Stimulated activated CD4-positive, alpha-beta T cell treated with anti-CD3 and anti-CD28 coated beads, Interleukin-12 subunit alpha, Interleukin-12 subunit beta, amount 100 ng/mL, for 48 hours (primary cell): Measurements from ENCODE around the gene ZMYND10.

Source experiments
- DNase-seq, 3 donors: peaks; one replicate each; pipeline ENCODE4 v3.0.0-alpha.2; 2020; ENCODE audit warnings: low read depth in 2 of 3, low spot score in 1 of 3

Gene ZMYND10

DNA sequence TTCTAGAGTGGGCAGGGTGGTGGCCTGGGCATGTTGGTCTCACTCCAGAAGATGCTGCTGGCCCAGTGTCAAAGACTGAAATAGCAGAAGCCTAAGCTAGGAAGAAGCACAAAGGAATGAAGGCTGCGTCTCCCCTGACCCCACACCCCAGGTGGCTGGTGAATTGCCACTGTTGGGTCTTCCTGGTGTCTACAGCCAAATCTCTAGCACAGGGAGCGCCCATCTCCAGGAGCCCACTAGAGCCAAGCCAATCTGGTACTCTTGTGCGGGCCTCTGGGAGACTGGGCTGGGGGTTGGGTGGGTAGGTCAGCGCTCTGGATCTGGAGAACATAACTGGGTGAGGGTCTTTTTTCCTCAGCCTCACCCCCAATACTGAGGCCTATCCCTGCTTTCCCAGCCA is 18.4 kb downstream of the ZMYND10 start:
- DNase-seq: no peak

DNA sequence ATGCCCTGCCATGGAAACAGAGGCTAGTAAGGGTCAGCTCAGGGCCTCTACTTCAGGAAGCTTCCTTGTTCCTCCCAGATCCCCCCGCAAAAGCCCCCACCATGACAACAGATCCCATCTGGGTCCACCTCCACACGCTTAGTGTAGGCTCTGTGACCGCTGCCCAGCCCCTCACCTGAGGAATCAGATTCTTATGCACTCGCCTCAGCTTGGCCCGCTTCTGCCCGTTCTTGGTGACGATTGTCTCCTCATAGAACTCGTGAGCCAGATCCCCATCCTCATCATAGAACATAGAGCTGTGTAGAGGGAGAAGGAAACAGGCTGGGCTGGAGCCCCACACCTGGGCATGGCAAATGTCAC is 19.4 kb downstream of the ZMYND10 start:
- DNase-seq: no peak

DNA sequence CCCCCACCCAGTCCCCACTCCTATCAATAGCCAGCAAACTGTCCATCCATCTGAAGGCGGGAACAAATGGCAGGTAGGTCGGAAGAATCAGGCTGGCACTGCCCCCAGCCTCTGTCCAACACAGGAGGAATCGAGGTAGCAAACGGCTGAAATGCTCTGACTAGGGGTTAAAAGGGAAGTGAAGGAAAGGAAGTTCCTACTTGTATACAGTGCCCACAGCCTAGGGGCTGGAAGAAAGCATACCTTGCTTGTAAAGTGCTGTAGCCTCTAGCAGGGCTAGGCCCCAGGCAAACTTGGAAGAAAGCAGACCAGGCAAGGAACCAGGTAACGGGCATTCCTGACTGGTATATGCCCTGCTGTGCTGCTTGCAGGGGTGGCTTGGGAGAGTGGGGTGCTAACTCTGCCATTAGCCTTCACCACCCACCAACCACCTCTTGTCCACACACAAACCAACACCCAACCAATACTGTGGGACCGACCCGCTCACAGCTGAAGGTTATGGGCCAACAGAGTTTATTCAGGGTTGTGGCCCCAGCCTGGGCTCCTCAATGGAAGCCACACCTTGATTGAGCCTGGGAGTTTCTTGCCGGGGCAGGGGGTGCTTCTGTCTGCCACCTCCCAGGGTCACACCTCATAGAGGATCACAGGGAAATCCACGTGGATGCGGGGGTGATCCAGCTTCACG is 19.9 kb downstream of the ZMYND10 start:
- no peak for DNase-seq

DNA sequence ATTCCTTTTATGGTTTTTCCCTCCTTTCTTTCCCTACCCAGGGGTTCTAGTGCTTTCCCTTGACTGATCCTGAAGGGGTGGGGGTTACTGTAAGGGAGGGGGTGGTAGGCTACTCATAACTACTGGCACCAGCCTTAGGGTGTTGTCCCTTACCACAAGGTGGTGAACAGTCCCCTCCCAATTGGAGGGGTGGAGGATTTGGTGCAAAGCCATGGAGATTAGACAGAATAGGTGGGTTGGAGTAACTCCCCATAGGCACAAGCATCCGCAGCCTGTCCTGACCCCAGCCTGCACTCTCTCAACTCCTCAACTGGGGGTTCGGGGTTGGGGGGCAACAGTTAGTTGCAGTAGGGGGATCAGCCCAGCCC is 20.4 kb downstream of the ZMYND10 start:
- no peak for DNase-seq

DNA sequence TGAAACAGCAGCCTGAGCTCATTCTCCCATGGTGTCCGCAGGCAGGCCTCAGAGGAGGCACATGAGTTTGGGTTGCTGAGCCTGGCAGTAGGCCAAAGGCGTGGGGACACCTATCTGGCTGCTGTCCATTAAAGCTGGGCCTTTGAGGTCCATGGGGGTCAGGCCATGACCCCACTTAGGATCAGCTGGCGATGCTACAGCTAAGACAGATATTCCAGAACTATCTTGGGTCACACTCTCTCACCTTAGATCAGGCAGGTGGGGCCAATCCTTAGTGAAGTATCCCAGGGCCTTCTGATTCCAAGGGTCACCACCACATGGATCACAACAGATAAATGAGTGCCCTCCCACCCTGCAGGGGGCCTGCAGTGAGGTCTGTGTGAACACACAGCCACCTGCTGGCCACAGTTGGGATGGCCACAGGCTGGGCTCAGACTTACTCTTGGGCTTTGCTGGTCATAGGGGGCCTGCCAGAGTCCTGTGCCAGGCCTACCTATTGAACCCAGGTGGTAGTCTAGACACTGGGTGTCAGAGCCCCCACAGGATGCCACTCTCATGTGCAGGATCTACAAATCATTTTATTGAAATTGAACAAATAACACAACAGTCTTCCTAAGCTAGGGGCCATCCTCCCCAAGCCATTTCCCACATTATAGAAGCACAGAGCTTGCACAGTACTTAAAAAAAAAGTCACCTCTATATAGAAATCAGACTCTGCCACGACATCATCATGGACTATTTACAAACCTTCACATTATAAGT is 21.0 kb downstream of the ZMYND10 start:
- DNase-seq: peak in 2 of 3 donors; percentile 32 to 52

DNA sequence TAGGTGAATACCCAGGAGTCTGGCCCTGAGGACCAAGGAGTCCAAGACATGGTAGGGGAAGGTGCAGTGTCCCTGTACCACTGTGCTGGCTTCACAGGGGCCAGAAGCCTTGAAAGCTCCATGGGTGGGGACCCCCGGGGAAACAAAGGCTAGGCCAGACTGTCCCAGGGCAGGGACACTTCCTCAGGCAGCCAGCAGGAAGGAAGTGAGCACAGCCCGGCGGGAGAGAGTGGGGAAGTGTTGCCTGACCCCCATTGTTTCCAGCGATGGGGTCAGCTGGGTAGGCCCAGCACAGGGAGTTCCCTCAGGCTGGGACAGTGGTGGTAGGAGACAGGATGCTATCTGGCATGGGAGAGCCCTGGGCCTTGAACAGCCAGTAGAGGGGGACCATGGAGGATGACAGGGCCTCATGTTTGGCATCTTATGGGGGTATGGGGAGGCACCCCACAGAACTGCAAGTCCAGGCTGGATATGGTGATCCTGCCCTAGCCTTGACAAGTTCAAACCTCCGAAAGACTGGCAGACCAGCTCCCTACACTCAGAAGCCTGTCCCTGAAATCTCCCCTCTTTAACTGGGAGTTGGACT is 21.8 kb downstream of the ZMYND10 start:
- no peak for DNase-seq

DNA sequence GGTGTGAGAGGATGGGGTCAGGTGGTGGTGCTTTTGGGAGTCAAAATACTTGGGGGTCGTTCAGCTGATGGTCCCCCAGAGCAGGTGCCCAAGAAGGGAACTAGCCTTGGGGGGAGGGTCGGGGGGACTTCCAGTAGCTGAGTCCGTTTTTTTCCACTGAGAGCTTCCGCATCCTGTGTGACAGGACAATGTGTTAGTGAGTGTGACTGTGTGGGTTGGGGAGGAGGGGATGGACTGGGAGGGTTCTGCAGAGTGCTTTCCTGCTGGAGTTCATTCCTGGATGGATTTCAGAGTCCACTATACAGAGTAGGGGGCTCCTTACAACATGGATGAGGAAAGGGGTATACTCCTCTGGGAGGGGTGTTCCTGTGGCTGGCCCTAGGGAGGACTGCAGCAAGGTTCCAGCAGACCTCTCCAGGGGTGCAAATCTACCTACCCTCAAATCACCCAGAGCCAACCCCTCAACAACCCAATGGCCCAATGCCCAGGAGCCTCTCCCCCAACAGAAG is 22.4 kb downstream of the ZMYND10 start:
- no peak for DNase-seq

DNA sequence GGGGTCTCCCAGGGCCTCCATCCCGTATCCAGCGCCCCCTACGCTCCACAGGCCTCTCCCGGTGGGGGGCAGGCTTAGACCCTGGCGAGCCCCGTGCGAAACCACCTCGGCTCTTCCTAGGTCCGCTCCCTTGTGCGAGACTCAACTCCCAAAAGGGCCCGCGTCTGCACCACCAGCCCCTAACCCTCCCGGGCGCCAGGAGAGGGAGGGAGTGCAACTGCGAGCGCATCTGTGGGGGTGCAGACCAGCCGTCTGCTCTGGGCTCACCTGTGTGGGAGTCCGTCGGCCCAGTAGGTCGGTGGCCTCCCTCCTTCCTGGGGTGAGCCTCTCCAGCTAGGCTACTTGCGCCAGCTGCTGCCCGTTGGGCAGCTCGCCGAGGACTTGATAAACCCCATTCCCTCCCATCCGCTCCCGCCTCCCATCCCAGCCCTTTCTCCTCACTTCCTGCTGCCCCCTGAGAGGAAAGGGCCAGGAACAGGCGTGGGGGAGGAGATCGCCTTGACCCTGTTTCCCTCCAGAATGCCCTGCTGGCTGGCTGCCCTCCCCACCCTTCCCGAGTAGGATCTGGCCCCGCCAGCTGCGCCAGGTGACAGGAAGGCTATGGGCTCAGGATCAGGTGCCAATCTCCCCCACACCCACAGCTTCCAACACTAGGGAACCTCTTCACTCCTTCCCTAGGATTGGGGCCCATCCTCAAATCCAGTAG is 23.0 kb downstream of the ZMYND10 start, which contains the start of gene HYAL2:
Gene HYAL2, minus strand, starts transcription at position 360 of the 706 bp plus-strand sequence. CDS start 2,256 bp downstream, outside the sequence.
- DNase-seq: no peak

DNA sequence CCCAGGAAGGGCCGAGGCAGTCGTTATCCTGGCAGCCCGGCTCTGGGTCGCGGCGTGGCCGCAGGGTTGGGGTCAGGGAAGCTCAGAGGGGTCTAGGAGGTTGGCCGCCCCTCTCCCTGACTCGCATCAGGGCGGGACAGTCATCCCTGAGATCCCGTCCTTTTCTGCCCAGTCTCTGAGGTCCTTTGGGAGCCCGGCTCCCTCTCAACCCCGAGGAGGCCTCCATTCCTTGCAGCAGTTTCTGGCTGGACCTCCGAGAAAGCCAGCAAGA is 23.5 kb downstream of the ZMYND10 start:
- no peak for DNase-seq

DNA sequence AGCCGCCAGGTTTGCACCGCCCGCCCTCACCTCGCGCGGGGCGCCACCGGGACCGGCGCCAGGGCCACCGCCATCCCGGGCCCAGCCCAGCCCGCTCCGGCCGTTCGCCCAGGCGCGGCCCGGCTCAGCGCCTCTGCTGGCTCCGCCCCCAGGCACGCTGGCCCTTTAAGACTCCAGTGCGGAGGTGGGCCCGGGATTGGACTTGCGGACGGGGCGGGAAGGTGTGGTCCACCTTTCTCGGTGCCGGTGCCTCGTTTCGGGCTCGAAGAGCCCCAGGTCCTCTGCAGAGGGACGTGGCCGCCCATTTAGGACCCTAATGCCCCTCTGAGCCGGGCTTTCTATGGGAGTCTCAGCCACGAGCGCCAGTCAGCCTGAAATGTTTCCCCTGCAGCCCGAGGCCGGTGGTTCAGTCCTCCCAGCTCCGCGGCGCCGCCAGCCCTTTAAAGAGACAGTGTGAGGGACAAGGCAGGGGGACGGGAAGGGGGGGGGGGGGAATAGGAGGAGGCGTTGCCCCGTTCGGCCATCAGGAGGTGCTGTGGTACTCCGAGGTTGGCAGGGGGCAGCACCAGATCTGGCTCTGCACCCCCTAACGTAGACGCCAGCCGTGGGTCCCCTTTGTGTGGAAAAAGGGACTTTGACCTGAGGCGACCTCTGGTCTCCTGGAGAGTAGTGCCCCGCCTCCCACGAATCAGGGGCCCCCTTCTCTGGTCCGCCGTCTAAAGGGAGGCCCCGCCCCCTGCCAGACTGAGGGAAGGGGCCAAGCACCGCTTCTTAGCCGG is 24.0 kb downstream of the ZMYND10 start:
- peak; percentile 67 to 83 (median 67) for DNase-seq

DNA sequence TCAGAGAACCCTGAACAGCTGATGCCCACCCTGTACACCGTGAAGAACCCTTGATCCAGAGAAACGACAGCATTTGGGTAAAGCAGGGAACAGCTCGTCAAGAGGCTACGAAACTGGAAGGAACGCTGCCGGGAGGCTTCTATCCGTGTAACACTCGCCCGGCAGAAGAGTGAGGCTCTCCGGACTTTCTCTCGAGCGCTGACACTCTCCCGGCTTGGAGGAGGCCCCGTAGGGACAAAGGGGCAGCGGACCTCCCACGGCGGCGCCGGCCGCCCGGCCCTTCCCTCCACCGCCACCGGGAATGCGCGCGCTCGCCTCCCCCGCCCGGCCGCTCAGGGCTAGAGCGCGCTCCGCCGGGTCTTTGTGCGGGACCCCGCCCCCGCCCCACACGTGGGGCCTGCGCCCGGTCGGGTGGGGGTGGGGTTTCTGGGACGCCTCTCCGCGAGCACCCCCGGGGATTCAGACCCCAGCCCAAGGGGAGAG is 24.6 kb downstream of the ZMYND10 start:
- peak in 1 of 3 donors; percentile 61 for DNase-seq

DNA sequence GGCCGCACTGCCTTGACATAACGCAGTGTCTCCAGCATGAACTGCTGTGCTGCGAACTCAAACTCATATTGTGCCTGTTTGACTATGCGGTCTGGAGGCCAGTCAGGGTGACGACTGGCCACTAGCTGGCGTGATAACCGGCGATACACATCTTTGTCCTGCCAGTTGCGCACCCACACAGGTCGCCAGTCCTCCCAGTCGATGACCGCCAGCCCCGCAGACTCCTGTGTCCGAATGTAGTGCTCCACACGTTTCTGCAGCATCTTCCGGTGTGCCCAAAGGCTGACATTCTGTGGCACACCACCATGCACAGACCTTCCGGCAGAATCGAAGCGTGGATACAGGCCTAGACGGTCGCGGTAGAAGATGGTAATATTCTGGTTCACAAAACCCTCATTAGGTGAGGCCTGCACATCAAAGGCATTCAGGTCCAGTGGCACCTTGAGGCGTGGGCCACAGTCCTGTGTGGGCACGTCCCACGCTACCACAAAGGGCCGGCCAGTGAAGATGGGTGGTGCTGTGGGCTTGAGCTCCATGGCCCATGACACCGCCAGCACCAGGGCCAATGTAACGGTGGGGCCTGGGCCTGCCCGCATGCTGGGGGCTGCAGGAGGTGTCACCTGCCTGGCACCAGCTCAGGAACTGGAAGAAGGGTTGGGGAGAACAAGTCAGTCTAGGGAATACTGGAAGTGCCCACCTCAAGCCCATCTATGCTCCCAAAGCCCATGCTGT is 25.5 kb downstream of the ZMYND10 start:
- no peak for DNase-seq

DNA sequence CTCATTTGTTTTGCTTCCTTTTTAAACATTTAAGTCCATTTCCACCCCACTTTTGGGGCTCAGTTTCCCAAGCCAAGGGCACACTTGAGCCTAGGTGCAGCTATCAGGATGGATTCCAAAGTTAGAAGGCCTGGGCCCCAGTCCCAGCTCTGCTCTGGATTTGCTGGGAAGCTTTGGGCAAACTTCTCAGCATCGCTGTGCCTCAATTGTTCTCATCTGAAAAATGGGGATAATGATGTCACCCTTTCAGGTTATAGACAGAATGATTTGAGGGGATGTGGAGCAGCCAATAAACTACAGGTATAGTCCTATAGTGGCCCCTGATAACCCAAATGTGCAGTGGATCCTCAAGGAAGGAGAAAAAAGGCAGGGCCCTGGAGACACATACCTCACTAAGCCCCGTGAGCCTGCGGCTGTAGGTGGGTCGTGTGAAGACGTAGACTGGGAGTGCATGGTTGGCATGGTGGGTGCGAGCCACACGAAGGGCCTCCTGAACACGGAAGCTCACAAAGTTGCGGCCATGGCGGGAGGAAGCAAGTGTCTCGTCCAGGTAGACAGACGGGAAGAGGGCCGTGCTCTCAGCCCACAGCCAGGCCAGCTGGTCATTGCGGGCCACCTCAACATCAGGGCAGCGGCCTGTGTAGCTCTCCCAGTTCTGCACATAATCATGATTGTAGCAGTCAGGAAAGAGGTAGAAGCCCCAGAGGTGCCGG is 26.2 kb downstream of the ZMYND10 start:
- no peak for DNase-seq

DNA sequence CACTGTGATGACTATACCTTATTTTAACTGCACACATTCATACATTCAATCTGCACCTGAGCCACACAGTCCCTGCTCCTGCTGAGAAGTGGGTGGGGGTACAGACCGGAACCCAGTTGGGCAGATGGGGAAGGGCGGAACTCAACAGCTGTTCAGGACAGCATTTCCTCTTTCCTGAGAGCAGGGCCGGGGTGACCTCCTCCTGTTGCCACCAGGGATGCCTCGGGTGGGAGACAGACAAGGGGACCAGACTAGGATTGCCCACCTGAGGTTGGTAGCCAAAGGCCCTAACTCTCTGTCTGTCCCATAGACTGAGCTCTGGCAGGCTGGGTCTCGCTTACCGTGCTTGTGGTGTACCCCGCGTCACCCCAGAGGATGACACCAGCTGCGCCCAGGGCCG is 26.9 kb downstream of the ZMYND10 start:
- no peak for DNase-seq

DNA sequence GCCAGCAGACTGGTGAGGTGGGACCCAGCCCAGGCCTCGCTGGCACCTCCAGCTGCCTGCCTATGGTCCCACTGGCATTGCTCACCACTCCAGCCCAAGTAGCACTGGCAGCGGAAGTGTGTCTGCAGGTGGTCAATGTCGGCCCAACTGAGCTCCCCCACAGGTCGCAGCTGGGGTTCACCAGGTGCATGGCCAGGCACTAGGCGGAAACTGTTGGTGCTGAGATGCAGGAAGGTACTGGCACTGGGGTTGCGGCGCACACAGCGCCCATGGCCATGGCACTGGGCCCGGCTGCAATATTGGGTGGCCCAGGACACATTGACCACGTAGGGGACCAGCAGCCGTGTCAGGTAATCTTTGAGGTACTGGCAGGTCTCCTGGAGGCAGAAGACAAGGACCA is 27.4 kb downstream of the ZMYND10 start:
- DNase-seq: no peak

DNA sequence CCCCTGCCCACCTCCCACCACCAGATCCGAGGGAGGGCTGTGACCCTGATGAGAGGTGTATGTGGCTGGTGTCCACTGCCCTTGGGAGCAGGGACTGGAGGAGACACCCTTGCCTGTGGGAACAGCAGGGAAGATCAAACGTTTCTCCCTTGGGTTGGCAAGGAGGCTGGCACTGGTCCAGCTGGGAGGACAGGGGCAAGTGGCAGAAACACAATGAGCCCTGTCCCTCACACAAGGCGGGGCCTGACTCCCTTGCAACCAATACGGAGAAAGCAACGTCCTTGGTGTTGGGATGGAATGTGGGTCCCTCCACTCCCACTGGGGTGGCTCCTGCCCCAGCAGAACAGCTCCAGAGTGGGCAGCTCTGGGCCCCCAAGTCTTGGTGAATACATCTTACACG is 28.2 kb downstream of the ZMYND10 start:
- DNase-seq: no peak

DNA sequence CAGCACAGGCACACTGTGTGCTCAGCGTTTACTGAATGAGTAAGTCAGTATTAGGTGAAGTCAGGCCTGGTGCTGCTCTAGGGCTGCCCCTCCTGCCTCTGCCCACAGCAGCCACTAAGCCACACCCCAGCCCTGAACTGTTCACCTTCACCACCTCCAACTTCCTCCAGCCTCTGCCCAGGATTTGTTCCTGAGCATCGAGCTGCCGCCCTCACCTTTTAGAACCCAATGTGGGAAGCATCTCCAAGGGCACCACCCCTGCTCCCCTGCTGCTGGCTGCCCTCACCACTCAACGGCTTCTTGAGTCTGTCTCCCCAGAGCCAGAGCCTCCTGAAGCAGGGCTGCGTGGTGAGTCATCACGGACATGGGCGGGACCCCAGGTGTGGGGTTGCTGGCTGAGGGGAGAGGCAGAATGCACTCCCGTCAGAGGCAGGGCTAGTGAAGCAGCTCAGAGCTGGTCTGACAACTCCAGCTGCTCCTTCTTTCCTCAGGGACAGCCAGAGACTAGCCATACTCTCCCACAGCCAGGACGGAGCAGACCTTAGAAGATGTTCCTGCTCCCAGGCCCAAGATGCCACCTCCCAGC is 28.8 kb downstream of the ZMYND10 start:
- DNase-seq: no peak

DNA sequence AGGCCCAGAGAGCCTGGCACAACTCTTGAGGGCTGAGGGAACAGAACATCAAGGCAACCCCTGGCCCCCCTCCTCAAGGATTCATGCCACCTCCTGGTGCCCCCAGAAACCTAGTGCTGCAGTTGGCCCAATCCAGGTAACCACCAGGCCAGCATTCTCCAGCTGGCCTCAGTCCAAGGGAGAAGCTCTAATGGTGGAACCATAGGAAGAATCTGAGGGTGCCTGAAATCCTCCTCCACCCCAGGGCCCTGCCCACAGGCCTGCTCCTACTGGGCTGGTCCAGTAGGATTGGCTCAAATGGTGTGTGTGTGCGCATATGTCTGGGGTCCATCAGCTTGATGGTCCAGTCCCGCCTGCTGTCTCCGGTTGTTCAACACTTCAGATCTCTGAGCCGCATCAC is 30.7 kb downstream of the ZMYND10 start:
- DNase-seq: no peak

DNA sequence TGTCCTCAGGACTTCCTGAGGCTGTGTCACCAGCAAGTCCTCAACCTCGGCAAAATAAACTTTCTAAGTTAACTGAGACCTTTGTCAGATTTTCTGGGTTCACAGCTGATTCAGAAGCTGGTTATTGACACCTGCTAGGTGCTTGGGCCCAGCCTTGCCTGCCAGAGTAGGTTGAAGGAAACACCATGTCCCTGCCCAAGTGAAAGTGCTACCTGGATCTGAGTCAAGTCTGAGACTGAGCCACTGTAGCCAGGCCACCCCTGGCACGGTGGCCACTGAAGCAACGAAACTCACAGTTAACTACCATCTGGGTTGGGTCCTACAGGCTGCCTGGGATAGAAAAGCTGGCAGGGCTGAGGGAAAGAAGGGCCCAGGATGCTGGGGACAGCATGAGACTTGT is 31.2 kb downstream of the ZMYND10 start:
- no peak for DNase-seq
